HG02943 (cell line): ENCODE measurements around the gene HELZ.
"Not testable (repeated sequence)": the region's sequence is repeated elsewhere in the genome, so short reads cannot be mapped to it uniquely, and the experiment has no call there.

Source experiments
- ATAC-seq: cut with Tn5 transposase; IDR thresholded peaks from one replicate; pipeline ENCODE4 v1.9.1; 2021; ENCODE audit warnings: mild to moderate bottlenecking, low read depth, moderate library complexity; ENCODE audit not compliant: unreplicated experiment

The HELZ gene

DNA sequence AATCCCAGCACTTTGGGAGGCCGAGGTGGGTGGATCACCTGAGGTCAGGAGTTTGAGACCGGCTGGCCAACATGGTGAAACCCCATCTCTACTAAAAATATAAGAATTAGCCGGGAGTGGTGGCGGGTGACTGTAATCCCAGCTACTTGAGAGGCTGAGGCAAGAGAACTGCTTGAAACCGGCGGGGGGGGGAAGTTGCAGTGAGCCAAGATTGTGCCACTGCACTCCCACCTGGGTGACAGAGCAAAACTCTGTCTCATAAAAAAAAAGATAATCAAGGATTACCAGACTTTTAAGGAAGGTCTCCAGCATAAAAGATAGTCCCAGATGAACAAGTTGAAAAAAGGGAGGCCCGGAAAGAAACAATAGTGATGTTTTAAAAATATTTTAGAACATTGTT, 152.3 kb downstream of the HELZ start:
- not testable (repeated sequence) for ATAC-seq

DNA sequence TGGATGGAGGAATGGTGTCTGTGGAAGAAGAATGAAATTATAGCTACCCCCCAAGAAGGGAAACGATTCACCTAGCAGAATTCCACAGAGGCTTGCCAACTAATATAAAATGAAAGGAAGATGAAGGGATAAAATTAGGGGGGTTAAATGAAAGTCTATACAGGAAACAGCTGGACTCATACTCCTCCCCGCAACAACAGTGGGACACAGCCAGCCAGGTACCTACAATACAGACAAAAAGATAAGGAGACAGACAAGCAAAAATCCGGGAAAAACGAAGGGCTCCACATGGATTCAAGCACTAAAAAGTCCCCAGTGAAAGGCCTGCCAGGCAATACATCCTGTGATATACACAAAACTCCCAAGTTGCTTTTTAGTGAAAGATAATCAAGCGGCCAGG, 152.7 kb downstream of the HELZ start:
- ATAC-seq = no peak

DNA sequence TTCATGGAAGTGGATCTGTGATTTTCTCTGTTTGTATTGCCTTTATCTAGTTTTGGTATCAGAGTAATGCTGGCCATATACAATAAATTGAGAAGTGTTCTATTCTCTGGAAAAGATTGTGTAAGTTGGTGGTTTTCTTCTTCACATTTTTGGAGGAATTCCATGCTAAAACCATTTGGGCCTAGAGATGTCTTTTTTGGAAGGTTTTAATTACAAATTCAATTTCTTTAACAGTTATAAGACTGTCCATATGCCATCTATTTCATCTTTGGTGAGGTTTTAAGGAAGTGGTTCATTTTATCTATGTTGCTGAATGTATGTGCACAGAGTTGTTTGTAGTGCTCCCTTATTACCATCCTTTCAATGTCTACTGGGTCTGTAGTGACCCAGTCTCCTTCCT, 154.7 kb downstream of the HELZ start:
- ATAC-seq = no peak

DNA sequence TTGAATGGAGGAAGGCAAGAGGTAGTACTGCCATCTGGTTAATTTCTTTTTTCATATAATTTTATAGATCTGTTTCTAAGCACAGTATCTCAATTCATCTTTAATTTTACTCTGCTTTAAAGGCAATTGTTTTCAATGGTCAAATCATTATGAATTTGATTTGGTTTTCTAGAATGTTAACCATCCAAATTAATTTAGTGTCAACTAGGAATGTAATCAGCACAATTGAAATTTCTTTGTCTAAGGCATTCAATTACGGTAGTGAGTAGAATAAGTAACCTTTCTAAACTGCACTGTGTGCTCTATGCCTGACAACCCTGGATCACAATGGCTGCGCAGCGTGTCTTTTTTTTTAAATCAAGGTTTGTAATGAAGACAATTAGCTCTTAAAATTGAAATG, 156.4 kb downstream of the HELZ start:
- ATAC-seq = no peak

DNA sequence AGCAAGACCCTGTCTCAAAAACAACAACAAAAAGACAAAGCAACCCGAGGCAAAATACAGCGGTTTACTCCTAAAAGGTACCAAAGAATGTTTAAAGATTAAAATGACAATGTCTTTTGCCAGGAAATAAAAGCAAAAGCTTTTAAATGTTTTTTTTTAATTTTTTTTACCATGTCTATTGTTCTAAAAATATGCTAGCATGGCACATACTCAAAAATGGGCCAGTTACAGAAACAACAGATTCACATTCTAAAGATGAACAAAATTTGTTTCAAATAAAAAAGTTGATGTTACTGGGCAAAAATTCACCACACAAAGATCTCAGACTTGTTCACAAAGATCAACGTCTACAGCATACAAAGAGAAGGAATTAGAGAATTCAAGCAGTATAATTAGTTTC, 159.6 kb downstream of the HELZ start:
- ATAC-seq = no peak

DNA sequence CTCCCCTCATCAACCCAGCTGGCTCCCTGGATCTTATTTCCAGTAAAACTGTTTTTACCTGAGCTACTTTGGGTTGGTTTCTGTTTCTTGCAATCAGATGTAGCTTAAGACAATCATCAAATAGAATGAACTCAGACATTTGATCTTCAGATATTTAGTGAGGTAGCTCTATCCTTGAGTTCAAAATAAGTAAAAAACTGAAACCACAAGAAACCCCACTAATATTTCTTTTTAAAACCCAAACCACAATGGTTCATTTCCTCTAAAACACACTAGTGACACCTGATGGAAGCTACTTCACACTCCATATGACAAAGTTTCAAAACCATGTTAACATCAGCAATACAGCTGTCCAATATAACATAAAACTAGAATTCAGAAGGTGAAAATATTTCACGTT, 162.9 kb downstream of the HELZ start:
- peak; percentile 76 for ATAC-seq

DNA sequence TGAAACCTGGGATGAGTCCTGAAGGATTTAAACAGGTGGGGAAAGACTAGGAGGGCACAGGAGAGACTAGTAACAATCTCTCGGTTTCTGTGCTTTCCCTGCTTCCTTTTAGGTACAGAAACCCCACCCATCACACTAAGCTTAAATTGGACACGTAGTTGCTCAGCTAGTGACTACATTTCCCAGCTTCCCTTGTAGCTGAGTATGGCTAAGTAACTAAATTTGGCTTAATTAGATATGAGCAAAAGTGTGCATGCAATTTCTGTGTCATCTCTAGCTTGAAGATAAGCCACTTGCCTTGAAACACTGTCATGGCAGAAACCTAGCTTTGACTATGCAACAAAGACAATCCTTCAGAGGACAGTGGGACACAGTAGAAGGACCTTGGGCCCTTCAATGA, 164.2 kb downstream of the HELZ start:
- ATAC-seq = no peak

DNA sequence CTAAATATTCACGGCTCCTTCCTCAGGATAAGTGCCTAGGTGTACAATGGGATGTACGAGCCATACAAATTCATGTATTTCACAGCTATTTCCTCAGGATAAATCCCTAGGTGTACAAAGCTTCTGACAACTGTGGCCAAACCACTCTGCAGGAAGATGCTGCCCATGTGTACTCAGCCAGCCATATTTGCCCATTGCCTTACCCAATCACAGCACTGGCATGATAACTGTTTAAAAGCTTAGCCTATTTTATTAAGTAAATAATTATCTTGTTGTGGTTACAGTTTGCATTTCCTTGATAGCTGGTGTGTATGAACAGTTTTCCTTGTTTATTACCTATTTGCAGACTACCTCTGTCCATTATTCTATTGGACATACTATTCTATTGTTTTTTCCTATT, 165.5 kb downstream of the HELZ start:
- ATAC-seq = no peak

DNA sequence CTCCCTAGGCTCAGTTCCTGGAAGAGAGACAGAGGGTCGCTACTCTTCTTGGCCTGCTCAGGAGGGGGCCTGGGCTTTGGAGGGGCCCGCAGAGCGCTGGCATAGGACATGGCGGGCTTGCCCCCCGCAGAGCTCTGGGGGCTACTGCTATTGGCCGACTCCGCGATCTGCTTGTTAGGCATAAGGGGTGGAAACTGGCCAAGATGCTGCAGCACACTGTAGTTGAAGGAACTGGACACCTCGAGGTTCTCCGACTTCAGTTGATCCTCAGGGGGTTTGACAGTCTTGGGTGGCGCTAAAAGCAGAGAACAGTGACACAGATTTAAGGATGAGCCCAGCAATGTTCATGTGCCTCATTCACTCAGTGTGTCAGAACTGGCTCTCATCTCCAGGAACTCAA, 166.7 kb downstream of the HELZ start:
- no peak for ATAC-seq

DNA sequence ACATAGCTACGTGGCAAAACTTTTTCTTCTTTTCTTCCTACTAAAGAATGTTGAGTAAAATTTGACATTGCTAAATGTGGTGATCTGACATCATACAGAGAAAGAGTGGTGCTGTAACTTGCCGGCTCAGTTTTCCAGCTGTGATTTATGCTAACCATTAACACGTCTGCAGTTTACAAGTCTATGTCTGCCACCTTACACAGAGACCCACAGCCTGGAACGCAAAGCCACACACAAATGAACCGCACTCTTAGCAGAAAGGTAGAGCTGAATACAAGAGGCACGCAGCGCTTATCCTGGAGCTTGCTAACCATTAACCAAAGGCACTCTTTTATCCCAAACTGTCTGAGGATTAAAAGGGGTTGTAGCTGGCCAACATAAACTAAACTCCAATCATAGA, 168.7 kb downstream of the HELZ start:
- no peak for ATAC-seq

DNA sequence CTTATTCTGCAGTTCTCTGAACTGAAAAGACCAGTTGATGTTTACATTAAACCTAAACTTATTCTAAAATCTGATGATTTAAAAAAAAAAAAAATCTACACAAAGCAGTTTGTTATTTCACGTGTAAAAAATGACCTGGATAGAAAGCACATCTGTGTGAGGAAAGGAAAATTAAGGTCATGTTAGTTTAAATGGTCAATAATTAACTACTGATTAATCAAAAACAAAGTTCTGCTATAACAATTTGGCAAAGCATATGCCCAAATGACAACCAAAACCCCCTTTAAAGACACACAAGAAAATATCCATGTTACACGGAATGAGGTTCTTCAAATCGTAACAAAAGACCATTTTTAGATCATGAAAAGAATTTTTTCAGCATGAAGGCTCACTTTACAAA, 170.2 kb downstream of the HELZ start:
- ATAC-seq = no peak

DNA sequence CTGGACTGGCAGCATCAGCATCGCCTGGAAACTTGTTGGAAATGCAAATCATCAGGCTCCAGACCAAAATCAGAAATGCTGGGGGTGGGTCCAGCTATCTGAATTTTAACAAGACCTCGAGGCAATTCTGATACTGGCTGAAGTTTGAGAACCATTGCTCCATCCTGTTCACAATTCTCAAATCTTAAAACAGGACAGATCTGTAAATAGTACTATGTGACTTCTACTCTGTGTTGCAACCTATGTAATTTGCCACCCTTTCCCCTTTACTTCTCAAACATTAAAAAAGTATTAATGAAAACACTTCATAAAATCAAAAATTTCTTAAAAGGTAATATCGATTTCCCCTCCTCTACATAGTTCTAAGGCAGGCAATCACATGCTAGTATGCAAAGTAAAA, 172.1 kb downstream of the HELZ start:
- ATAC-seq = no peak

DNA sequence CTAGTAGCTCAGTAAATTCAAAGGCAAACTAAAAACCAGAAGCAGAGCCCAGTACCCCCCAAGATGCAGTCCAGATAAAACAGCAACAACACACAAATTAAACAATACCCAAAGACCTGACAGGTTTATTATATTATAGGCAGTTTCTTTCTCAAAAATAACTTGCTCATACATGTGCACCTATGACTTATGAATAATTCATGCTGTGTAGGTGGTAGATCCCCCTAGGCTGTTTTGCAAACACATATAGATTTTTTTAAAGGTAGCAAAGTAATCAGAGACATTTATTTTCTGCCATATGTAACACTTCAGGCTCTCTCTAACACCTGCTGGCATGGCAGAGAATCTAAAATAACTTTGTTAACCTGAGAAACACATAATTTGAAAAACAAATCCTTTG, 173.4 kb downstream of the HELZ start:
- ATAC-seq = no peak

DNA sequence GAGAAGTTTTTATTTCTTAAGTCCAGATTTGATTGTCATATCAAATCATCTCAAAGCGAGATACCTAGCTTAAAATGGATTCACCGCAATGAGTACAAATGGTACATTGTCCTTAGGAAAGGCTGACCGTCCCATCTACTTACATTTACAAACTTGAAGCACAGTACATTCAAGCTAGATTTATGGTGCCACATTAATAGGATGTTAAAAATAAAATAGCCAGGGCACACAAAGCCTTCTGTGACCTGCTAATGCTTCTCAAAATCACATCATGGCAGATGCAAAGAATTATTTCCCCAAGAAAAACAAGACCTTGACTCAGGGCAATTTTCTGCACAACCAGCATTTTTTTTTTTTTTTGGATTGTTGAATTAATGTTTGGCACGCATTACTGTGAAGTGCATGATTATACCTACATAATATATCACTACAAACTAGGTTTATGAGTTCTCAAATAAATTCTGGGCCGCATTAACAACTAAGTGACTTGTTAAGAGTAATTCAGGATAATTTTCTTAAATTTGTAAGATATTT, 175.3 kb downstream of the HELZ start:
- no peak for ATAC-seq

DNA sequence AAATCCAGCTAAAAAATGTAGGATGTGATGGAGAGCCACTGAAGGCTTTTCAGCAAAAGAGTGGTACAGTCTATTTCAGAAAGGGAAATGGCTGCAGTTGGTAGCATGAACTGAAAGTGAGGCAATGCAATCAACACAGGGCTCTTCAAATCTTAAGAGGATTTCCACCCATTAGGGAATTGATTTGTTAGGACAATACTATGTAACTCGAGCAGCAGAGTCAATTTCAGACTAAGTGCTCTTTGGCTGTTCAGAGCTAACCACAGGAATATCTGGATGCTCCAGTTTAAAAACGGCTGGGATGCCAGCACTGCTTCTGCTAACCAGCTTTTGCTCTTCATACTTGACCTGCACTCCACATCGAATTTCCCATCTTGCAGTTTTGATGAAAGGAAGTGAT, 176.0 kb downstream of the HELZ start:
- no peak for ATAC-seq

DNA sequence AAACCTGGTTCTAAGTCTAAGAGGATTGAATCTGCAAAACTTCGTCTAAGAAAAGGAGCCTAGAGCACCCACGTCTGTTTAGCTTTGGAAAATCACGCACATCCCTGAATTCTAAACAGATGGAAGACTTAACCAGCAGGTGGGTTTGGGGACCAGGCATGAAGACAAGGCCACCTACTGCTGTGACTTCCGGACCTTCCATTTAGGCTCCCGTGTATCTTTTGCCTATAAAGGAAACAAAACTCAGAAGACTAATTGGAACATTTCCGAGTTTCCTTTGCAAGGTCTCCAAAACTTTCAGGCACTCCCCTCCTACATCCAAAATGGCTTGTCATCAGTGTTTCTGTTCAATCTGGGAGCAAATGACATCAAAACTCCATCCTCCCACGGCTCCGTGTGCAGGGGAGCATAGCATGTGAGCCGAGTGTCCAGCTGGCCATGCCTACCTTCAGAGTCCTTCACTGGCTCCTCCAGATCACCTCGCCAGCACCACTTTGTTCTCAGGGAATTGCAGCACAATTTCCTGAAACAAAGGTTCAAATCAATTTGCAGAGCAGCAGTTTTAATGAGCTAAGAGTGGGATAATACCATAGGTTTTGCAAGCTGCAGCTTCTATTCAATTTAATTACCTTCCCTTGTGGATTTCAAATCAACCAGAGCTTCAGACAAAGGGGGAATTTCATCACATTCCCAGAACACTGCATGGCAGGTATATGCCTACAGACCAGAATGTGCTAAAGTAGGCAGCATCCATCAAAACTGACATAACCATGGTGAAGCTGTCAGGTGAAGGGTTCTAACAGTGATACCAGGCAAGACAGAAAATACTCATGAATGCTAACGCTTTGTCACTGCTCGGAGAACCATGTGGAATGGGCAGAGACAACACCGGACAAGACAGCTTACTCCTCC, 177.2 kb downstream of the HELZ start:
- no peak for ATAC-seq

DNA sequence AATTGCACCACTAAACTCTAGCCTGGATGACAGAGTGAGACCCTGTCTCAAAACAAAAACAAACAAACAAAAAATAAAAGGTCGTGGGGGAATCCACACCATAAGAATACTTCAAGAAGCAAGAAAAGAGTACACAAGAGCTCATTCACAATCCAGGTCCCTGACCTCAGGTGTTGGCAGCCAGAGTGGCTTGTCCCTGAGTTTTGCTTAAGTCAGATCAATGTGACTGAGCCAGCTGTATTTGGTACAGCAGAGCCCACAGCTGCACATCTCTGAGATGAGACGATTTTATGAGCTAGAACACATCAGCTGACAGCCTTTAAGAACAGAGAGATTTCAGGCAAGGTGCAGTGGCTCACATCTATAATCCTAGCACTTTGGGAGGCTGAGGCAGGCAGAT, 178.3 kb downstream of the HELZ start:
- no peak for ATAC-seq

DNA sequence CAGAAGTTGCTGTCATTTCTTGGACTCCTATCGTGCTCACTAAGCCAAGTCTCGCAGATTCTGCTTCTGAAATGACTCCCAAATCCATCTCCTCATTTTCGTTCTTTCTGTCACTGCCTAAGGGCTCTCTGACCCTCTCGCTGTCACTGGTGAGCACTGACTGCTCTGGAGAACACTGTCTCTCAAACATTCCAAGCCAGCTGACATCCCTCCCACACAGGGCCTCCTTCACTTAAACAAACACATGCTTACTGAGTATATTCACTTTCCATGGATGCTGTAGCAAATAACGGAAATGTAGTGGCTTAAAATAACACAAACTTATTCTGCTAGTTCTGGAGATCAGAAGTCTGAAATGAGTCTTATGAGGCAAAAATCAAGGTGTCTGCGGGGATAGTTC, 181.9 kb downstream of the HELZ start:
- ATAC-seq = no peak

DNA sequence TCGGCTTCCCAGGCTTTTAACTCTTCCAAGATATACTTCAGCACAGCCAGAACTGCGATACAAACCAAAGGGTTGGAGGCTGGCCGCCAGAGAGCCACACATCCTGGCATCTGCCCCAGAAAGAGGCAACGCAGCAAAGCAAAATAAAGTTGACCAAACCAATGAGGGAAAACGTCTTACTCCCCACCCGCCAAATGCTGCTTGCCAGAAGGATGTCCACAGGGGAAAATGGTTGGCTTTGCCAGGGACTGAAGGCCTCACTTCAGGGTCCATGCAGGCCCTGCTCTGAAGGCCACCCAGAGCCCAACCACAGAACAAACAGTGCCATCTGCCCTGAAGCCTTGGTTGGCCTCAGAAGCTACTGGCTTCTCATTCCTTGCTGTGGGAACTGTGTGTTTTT, 185.6 kb downstream of the HELZ start:
- no peak for ATAC-seq

DNA sequence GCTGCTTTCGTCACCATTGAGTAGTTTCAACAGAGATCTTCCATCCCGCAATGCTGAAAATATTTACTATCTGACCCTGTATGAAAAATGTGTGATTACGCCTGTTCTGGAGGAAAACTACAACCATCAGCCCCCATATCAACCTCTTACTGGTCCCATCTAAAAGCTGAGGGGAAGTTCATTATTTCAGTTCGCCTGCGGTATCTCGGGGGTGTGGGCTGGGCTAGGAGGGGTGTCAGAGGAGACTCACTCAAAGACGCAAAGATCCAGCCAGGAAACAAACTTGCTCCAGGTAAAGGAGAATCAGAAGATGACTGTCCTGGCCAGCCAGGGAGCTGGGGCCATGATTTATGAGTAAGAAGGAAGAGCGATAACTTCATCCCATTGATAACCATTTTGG, 187.0 kb downstream of the HELZ start:
- ATAC-seq = no peak

DNA sequence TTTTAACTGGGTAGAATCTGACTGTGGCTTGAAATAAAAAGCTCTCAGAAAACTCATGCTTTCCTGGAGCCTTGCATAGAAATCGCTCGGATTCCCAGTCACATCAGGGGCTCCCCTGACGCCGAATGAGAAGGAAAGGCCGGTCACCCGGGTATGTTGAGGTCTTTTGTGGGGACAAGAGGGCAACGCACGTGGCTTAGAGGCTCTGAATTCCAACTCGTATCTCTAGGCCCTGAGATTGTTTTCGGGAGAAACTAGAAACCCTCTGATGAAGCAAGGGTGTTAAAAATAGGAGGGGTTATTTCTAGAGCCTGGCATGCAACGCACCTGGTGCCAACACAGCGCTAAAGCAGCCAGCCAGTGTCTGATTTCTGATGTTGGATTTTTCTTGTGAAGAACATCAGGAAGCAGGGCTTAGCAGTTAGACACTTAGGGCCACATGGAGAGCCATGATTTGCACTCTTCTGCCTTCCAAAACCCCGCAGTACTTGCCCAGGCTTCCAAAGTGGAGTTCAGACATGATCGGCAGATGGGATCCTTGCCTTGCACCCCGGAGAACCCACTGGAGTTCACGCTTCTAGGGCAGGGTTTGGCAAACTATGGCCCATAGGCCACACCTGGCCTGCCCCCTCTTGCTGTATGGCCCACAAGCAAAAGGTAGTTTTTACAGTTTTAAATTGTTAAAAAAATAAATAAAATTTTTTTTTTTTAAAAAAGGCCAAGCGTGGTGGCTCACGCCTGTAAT, 188.1 kb downstream of the HELZ start:
- no peak for ATAC-seq
